Adrenal gland (tissue), 12 donors: Measurements from ENCODE around the gene IFNA10. TPM values are rescaled to one million over a fixed set of nuclear protein-coding genes. Genes with fewer than 3 reads are reported as not detected.

Experiments used
- DNase-seq, 7 donors: peaks; one replicate each; pipeline ENCODE4 v3.0.0-alpha.2; 2019 to 2020
- H3K27ac ChIP-seq, 5 donors: fragments of 200-600 bp; sonication (generic) in 4 of 5; 1 replicate in 3 of 5; 2 replicates in 2 of 5; pipeline versions ENCODE4 v1.5.1 to v1.8.0; 2016 to 2020; ENCODE audit warnings: mild to moderate bottlenecking in 1 of 5
- H3K27me3 ChIP-seq: fragments of 200-600 bp; 2 replicates; pipeline ENCODE4 v1.8.0; 2021
- H3K36me3 ChIP-seq, 2 donors: fragments of 200-600 bp; replicated peaks in 1 of 2; 1 replicate in 1 of 2; 2 replicates in 1 of 2; pipeline versions ENCODE4 v1.5.1 to v1.8.0; 2018 to 2022
- H3K4me1 ChIP-seq, 2 donors: fragments of 200-600 bp; replicated peaks in 1 of 2; 1 replicate in 1 of 2; 2 replicates in 1 of 2; pipeline versions ENCODE4 v1.5.1 to v1.8.0; 2018 to 2021
- H3K4me3 ChIP-seq, 4 donors: fragments of 200-600 bp; sonication (generic) in 3 of 4; one replicate each; pipeline ENCODE4 v1.5.1; 2016 to 2018
- H3K9me3 ChIP-seq, 3 donors: fragments of 200-600 bp; sonication (generic) in 1 of 3; replicated peaks in 1 of 3; 1 replicate in 2 of 3; 2 replicates in 1 of 3; pipeline versions ENCODE4 v1.5.1 to v1.8.0; 2016 to 2021
- POLR2A ChIP-seq, 2 donors: fragments of 450-650 bp; IDR thresholded peaks; one replicate each; pipeline ENCODE4 v1.6.1; 2017; ENCODE audit warnings: antibody characterized with exemption in 2 of 2, mild to moderate bottlenecking in 2 of 2, moderate library complexity in 1 of 2
- WGBS, 4 donors: extraction: QIAGEN DNeasy Blood & Tissue Kit in 2 of 4; methylation state at CpG; one replicate each; pipeline versions ENCODE4 v1.1.5 to v1.1.7; 2013 to 2017; 5-methylcytosine and 5-hydroxymethylcytosine counted together
- intact Hi-C, 2 donors: fragments of 100-400 bp; cut with DNase I; formaldehyde crosslinking; loops; one replicate each; pipeline versions ENCODE4 v1.14.1 to v1.15.0; 2022 to 2023
- polyA plus RNA-seq, 3 donors: library from polyadenylated mRNA; stranded (reverse); fragments of 200-250 nt in 2 of 3; fragments of 350-450 nt in 1 of 3; fragmentation: Illumina TruSeq in 1 of 3; extraction: RNeasy Lipid Tissue Mini Kit (QIAGEN cat#74804) in 1 of 3; gene quantifications; one replicate each; pipeline ENCODE4 v1.2.3, GENCODE V29; 2013 to 2014
- small RNA-seq, 2 donors: library from RNA; depleted of rRNA; stranded (forward); fragments of <200 nt; gene quantifications; one replicate each; pipeline ENCODE3, GENCODE V24; 2016
- total RNA-seq, 9 donors: library from RNA; depleted of rRNA in 4 of 9; stranded (reverse); fragments of >200 nt in 4 of 9; fragments of 120-200 nt in 1 of 9; fragmentation: NEBNext Ultra II Directional in 1 of 9; extraction: Animal tissue kit (Norgen Biotek cat#: 25700) in 1 of 9; gene quantifications; one replicate each; pipeline versions ENCODE4 v1.1.0 to v1.2.4, GENCODE V29; 2013 to 2023
- TF ChIP-seq, protein P1 (sequence below), 6 experiments: fragments of 450-650 bp in 4 of 6; fragments of 200-600 bp in 2 of 6; sonication (generic) in 1 of 6; IDR thresholded peaks; 1 replicate in 5 of 6; 2 replicates in 1 of 6; pipeline versions ENCODE4 v1.5.1 to v1.8.0; 2016 to 2021; ENCODE audit warnings: antibody characterized with exemption in 6 of 6, mild to moderate bottlenecking in 2 of 6, moderate library complexity in 1 of 6
- donor health status: healthy with polysubstance abuse.
- donor health status: Bipolar disorder and iron deficiency.
- donor health status: DM: yes; HTN: yes; CAD: no.
- donor health status: DM: no; HTN: no; CAD: no.
- donor health status: DM: no; HTN: no; CAD: no.
- donor health status: DM: yes; HTN: yes; CAD: no.

Gene IFNA10
- total and polyA plus RNA-seq, 12 donors = not detected

DNA sequence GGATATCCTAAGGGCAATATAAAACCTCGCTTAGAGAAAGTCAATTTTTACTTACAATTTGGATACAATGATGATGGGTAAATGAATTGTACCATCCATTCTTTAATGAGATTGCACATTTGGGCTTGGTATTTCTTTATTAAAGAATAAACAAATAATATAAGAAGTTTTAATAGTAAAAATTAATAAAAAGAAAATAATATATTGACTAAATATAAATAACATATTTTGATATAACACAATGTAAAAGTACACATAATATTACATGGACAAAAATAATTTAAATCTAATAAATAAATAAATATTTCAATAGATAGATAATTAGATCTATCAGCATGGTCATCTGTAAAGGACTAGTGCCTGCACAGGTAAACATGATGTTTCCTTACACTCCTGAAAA is 41.4 kb downstream of the IFNA10 start:
- intact Hi-C loops = no loop called here
- 81 to 97% (median 86%) methylated on average over 1 of the region's 1 CpG for WGBS, 4 donors

DNA sequence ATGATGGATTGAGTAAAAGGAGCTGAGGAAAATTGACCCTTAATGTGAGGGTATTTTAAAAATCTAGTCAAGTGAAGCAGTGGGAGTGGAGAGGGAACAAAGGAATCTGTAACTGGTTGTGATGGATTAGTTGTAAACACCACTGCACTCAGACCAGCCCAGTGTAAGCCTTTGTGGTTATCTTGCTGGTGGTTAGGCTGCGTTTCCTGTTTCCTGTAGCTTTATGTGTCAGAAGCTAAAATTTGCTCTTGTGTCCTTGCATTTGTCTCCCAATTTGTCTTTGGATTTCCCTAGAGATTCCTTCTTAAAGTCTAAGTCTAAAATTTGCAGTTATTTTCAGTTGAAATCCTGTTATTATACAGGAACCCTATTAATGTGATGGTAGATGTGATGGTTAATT is 46.8 kb downstream of the IFNA10 start:
- intact Hi-C loops = no loop called here
- no peaks in the 10 kb centered on the region for H3K27me3 ChIP-seq
- peaks cover 0 to 12% (median 0%) of the 10 kb centered on the region in 3 donors for H3K9me3 ChIP-seq
- no peak overlapping the region for H3K4me3 ChIP-seq
- DNase-seq = no peak
- H3K36me3 ChIP-seq = no peaks in the 10 kb centered on the region
- no peak for TF ChIP-seq POLR2A (IDR thresholded peaks at IDR 0.05)
- TF ChIP-seq, protein P1, sequence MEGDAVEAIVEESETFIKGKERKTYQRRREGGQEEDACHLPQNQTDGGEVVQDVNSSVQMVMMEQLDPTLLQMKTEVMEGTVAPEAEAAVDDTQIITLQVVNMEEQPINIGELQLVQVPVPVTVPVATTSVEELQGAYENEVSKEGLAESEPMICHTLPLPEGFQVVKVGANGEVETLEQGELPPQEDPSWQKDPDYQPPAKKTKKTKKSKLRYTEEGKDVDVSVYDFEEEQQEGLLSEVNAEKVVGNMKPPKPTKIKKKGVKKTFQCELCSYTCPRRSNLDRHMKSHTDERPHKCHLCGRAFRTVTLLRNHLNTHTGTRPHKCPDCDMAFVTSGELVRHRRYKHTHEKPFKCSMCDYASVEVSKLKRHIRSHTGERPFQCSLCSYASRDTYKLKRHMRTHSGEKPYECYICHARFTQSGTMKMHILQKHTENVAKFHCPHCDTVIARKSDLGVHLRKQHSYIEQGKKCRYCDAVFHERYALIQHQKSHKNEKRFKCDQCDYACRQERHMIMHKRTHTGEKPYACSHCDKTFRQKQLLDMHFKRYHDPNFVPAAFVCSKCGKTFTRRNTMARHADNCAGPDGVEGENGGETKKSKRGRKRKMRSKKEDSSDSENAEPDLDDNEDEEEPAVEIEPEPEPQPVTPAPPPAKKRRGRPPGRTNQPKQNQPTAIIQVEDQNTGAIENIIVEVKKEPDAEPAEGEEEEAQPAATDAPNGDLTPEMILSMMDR (IDR thresholded peaks at IDR 0.05) = no peak
- no peak overlapping the region for H3K27ac ChIP-seq
- 4 to 16% (median 8%) methylated on average over 1 of the region's 1 CpG for WGBS, 4 donors
- H3K4me1 ChIP-seq = no peaks in the 10 kb centered on the region

More for the DNA sequence above, 41.4 kb downstream of the IFNA10 start:
- H3K27ac ChIP-seq = no peak overlapping the region
- no peaks in the 10 kb centered on the region for H3K36me3 ChIP-seq
- no peak for DNase-seq
- H3K4me1 ChIP-seq = no peaks in the 10 kb centered on the region
- H3K27me3 ChIP-seq = no peaks in the 10 kb centered on the region
- H3K4me3 ChIP-seq = no peak overlapping the region
- no peaks in the 10 kb centered on the region for H3K9me3 ChIP-seq
- no peak for TF ChIP-seq POLR2A (IDR thresholded peaks at IDR 0.05)
- TF ChIP-seq, protein P1 (IDR thresholded peaks at IDR 0.05) = no peak

Small RNA genes lying within 50 kb of the gene (small RNA-seq; reads per million reads assigned to genes)
- 0 reads per million in 2 donors for gene RF00019

Other genes starting within 250 kb of the IFNA10 start
- gene HACD4, start 175.5 kb downstream of the IFNA10 start, total RNA-seq = 10 to 100 TPM in 2 of 9 donors, 1 to 10 TPM in 7; 1.2 to 13.7 (median 4.7) TPM
- 1 to 10 TPM; 1.7 to 2.6 (median 2.1) TPM for gene HACD4, start 175.5 kb downstream of the IFNA10 start, polyA plus RNA-seq
- not detected for gene IFNB1, start 129.2 kb downstream of the IFNA10 start, total RNA-seq
- gene IFNB1, start 129.2 kb downstream of the IFNA10 start, polyA plus RNA-seq = not detected
- not detected for gene IFNW1, start 65.3 kb downstream of the IFNA10 start, total RNA-seq
- not detected for gene IFNW1, start 65.3 kb downstream of the IFNA10 start, polyA plus RNA-seq
- gene IFNA21, start 40.5 kb downstream of the IFNA10 start, total RNA-seq = not detected
- gene IFNA21, start 40.5 kb downstream of the IFNA10 start, polyA plus RNA-seq = not detected
- not detected for gene IFNA4, start 19.6 kb downstream of the IFNA10 start, total RNA-seq
- gene IFNA4, start 19.6 kb downstream of the IFNA10 start, polyA plus RNA-seq = not detected
- not detected for gene IFNA7, start 4.9 kb downstream of the IFNA10 start, total RNA-seq
- not detected for gene IFNA7, start 4.9 kb downstream of the IFNA10 start, polyA plus RNA-seq
- gene IFNA16, start 10.2 kb upstream of the IFNA10 start, total RNA-seq = not detected
- gene IFNA16, start 10.2 kb upstream of the IFNA10 start, polyA plus RNA-seq = not detected
- gene IFNA17, start 21.1 kb upstream of the IFNA10 start, total RNA-seq = not detected
- not detected for gene IFNA17, start 21.1 kb upstream of the IFNA10 start, polyA plus RNA-seq
- not detected for gene IFNA14, start 32.9 kb upstream of the IFNA10 start, total RNA-seq
- gene IFNA14, start 32.9 kb upstream of the IFNA10 start, polyA plus RNA-seq = not detected
- gene IFNA5, start 98.2 kb upstream of the IFNA10 start, total RNA-seq = under 1 TPM in 1 of 9 donors, not detected in 8; 0.72 TPM
- gene IFNA5, start 98.2 kb upstream of the IFNA10 start, polyA plus RNA-seq = not detected
- 10 to 100 TPM; 16.6 to 30.4 (median 21.9) TPM for gene KLHL9, start 128.3 kb upstream of the IFNA10 start, total RNA-seq
- gene KLHL9, start 128.3 kb upstream of the IFNA10 start, polyA plus RNA-seq = 10 to 100 TPM in 1 of 3 donors, 1 to 10 TPM in 2; 6.7 to 20.3 (median 7.4) TPM
- not detected for gene IFNA6, start 143.7 kb upstream of the IFNA10 start, total RNA-seq
- not detected for gene IFNA6, start 143.7 kb upstream of the IFNA10 start, polyA plus RNA-seq
- not detected for gene IFNA13, start 160.9 kb upstream of the IFNA10 start, total RNA-seq
- not detected for gene IFNA13, start 160.9 kb upstream of the IFNA10 start, polyA plus RNA-seq
- gene IFNA2, start 178.3 kb upstream of the IFNA10 start, total RNA-seq = not detected
- not detected for gene IFNA2, start 178.3 kb upstream of the IFNA10 start, polyA plus RNA-seq
- gene IFNA8, start 202.0 kb upstream of the IFNA10 start, total RNA-seq = not detected
- gene IFNA8, start 202.0 kb upstream of the IFNA10 start, polyA plus RNA-seq = not detected
- not detected for gene IFNA1, start 233.3 kb upstream of the IFNA10 start, total RNA-seq
- gene IFNA1, start 233.3 kb upstream of the IFNA10 start, polyA plus RNA-seq = not detected